ENCODE data around the gene NTNG2. TPM values are rescaled to one million over a fixed set of nuclear protein-coding genes. Genes with fewer than 3 reads are reported as not detected.

Gene NTNG2
- total and polyA plus RNA-seq, 2 donors (not counting 1 experiment from before 2014, with no cell fraction given): 1.3 to 2.1 TPM

DNA sequence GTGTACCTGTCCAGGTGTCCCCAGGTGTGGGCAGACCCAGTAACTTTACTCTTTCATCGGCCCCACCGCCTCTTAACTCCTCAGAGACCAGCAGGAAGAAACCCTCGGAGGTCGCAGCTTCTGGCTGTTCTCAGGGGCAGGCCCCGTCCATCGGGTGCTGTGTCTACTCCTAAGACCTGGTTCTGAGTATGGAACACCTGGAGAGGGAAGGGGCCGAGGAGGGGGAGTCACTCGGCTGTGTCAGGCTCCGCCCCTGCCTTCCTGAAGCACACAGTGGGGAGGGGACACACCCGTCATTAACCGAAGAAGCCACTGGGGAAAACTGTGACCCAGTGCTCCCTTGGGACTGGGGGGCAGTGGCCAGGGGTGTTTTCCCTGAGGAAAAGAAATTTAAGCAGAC lies 22.3 kb downstream of the NTNG2 start:
- no peak overlapping the region for H3K4me2 ChIP-seq (ENCODE audit: extremely low read depth, insufficient read depth, low read length)
- no peaks in the 10 kb centered on the region for H3K9me3 ChIP-seq (ENCODE audit: control insufficient read depth, insufficient read depth, low read depth, low read length)
- H3K4me1 ChIP-seq (ENCODE audit: control insufficient read depth, extremely low read depth, insufficient read depth, low read length): no peaks in the 10 kb centered on the region
- H3K9ac ChIP-seq (ENCODE audit: insufficient read depth, low read length): no peak overlapping the region
- H4K20me1 ChIP-seq (ENCODE audit: control insufficient read depth, extremely low read depth, insufficient read depth, low read length): no peaks in the 10 kb centered on the region
- no peak overlapping the region for H3K27ac ChIP-seq (ENCODE audit: insufficient read depth, low read length)
- TF ChIP-seq EZH2 (IDR thresholded peaks at IDR 0.05; ENCODE audit: low read length, missing control alignments): no peak
- TF ChIP-seq, protein P1, sequence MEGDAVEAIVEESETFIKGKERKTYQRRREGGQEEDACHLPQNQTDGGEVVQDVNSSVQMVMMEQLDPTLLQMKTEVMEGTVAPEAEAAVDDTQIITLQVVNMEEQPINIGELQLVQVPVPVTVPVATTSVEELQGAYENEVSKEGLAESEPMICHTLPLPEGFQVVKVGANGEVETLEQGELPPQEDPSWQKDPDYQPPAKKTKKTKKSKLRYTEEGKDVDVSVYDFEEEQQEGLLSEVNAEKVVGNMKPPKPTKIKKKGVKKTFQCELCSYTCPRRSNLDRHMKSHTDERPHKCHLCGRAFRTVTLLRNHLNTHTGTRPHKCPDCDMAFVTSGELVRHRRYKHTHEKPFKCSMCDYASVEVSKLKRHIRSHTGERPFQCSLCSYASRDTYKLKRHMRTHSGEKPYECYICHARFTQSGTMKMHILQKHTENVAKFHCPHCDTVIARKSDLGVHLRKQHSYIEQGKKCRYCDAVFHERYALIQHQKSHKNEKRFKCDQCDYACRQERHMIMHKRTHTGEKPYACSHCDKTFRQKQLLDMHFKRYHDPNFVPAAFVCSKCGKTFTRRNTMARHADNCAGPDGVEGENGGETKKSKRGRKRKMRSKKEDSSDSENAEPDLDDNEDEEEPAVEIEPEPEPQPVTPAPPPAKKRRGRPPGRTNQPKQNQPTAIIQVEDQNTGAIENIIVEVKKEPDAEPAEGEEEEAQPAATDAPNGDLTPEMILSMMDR (conservative IDR thresholded peaks at IDR 0.05 in 1 of 2, IDR thresholded peaks at IDR 0.05 in 1 of 2; ENCODE audit: low read depth in 1 of 2, low read length in 2 of 2): no peak
- no peak overlapping the region for H3K4me3 ChIP-seq (replicated peaks in 1 of 4; ENCODE audit: control extremely low read depth in 1 of 4, insufficient read depth in 1 of 4, low read depth in 3 of 4, low read length in 4 of 4)
- no peaks in the 10 kb centered on the region for H3K79me2 ChIP-seq (ENCODE audit: control insufficient read depth, insufficient read depth, low read length)
- H2AFZ ChIP-seq (ENCODE audit: low read length): no peak overlapping the region
- DNase-seq (ENCODE audit: low read depth in 2 of 2): no peak
- peaks cover 37% of the 10 kb centered on the region for H3K27me3 ChIP-seq (ENCODE audit: control insufficient read depth, insufficient read depth, low read length)
- H3K36me3 ChIP-seq (ENCODE audit: control insufficient read depth, insufficient read depth, low read length): no peaks in the 10 kb centered on the region

DNA sequence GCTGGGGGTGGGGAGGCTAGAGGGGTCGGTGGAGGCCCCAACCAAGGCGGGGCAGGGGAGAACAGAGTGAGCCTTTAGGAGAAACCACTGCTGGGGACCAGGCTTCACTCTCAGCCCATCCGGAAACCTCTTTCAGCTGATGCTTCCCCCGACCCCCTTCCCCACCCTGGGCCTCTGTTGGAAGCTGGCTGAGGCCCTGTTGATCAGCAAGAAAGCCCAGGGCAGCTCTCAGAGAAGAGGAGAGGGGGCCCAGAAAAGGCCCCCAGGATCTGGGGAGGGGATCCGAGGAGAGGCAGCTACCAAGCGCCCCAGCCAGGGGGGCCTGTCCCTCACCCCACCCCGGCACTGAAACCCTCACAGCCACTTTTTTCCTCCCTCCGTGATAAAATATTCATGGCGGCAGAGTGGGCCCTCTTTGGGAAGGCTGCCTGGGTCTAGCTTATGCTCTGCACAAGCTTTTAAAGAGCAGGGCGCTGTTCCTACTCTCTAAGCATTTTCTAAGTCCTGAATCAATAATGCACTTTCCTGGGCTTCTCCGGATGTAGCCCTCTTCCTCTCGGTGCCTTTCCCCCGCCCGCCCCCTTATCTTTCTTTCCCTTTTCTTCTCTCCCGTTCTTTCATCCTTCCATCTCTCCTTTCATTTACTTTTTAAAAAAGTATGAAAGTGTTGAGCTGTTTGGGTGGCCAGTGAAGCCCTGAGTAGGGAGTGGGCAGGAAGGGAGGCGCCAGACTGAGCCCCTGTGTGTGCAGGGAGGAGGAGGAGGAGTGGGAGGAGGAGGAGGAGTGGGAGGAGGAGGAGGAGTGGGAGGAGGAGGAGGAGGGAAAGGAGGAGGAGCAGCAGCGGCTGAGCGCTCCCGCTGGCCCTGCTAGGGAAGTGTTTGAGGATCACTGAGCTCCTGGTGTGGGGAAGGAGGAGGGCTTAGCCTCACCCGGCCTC lies 23.5 kb downstream of the NTNG2 start:
- DNase-seq (ENCODE audit: low read depth in 2 of 2): no peak
- H3K9me3 ChIP-seq (ENCODE audit: control insufficient read depth, insufficient read depth, low read depth, low read length): no peaks in the 10 kb centered on the region
- H3K79me2 ChIP-seq (ENCODE audit: control insufficient read depth, insufficient read depth, low read length): no peaks in the 10 kb centered on the region
- no peak overlapping the region for H2AFZ ChIP-seq (ENCODE audit: low read length)
- H3K27me3 ChIP-seq (ENCODE audit: control insufficient read depth, insufficient read depth, low read length): peaks cover 37% of the 10 kb centered on the region
- no peak overlapping the region for H3K27ac ChIP-seq (ENCODE audit: insufficient read depth, low read length)
- no peaks in the 10 kb centered on the region for H3K4me1 ChIP-seq (ENCODE audit: control insufficient read depth, extremely low read depth, insufficient read depth, low read length)
- H3K9ac ChIP-seq (ENCODE audit: insufficient read depth, low read length): no peak overlapping the region
- no peak overlapping the region for H3K4me2 ChIP-seq (ENCODE audit: extremely low read depth, insufficient read depth, low read length)
- no peaks in the 10 kb centered on the region for H3K36me3 ChIP-seq (ENCODE audit: control insufficient read depth, insufficient read depth, low read length)
- no peak for TF ChIP-seq EZH2 (IDR thresholded peaks at IDR 0.05; ENCODE audit: low read length, missing control alignments)
- TF ChIP-seq, protein P1 (conservative IDR thresholded peaks at IDR 0.05 in 1 of 2, IDR thresholded peaks at IDR 0.05 in 1 of 2; ENCODE audit: low read depth in 1 of 2, low read length in 2 of 2): no peak
- H4K20me1 ChIP-seq (ENCODE audit: control insufficient read depth, extremely low read depth, insufficient read depth, low read length): no peaks in the 10 kb centered on the region
- H3K4me3 ChIP-seq (replicated peaks in 1 of 4; ENCODE audit: control extremely low read depth in 1 of 4, insufficient read depth in 1 of 4, low read depth in 3 of 4, low read length in 4 of 4): no peak overlapping the region

DNA sequence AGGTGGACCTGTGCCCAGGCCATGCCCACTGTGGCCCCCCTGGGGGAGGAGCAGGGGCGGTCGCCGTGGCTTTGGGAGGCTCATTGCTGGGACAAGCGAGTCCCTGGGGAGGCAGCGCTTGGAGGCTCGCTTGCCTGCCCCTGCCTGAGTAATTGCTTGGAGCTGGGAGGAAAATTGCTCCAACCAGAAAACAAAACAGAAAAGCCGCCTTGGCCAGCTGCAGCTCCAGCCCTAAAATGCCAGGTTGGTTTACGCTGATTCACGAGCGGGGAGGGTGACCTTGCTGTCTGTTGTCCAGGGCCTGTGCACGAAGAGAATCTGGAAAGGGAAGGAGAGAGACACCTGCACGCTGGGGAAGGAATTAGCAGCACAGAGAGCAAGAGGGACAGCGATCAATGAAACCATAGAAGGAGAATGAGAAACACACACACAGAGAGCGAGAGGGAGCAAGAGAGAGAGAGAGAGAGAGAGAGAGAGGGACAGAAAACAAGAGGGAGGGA lies 25.3 kb downstream of the NTNG2 start:
- H3K27ac ChIP-seq (ENCODE audit: insufficient read depth, low read length): no peak overlapping the region
- no peak for DNase-seq (ENCODE audit: low read depth in 2 of 2)
- no peak overlapping the region for H2AFZ ChIP-seq (ENCODE audit: low read length)
- H3K4me3 ChIP-seq (replicated peaks in 1 of 4; ENCODE audit: control extremely low read depth in 1 of 4, insufficient read depth in 1 of 4, low read depth in 3 of 4, low read length in 4 of 4): no peak overlapping the region
- H3K36me3 ChIP-seq (ENCODE audit: control insufficient read depth, insufficient read depth, low read length): no peaks in the 10 kb centered on the region
- H3K4me2 ChIP-seq (ENCODE audit: extremely low read depth, insufficient read depth, low read length): no peak overlapping the region
- no peaks in the 10 kb centered on the region for H3K79me2 ChIP-seq (ENCODE audit: control insufficient read depth, insufficient read depth, low read length)
- no peaks in the 10 kb centered on the region for H4K20me1 ChIP-seq (ENCODE audit: control insufficient read depth, extremely low read depth, insufficient read depth, low read length)
- H3K27me3 ChIP-seq (ENCODE audit: control insufficient read depth, insufficient read depth, low read length): peaks cover 38% of the 10 kb centered on the region
- H3K9me3 ChIP-seq (ENCODE audit: control insufficient read depth, insufficient read depth, low read depth, low read length): no peaks in the 10 kb centered on the region
- H3K4me1 ChIP-seq (ENCODE audit: control insufficient read depth, extremely low read depth, insufficient read depth, low read length): no peaks in the 10 kb centered on the region
- TF ChIP-seq, protein P1 (conservative IDR thresholded peaks at IDR 0.05 in 1 of 2, IDR thresholded peaks at IDR 0.05 in 1 of 2; ENCODE audit: low read depth in 1 of 2, low read length in 2 of 2): no peak
- TF ChIP-seq EZH2 (IDR thresholded peaks at IDR 0.05; ENCODE audit: low read length, missing control alignments): no peak
- no peak overlapping the region for H3K9ac ChIP-seq (ENCODE audit: insufficient read depth, low read length)
